ENCODE measurements around the gene PELO.

Gene PELO

GRCh38 chr5:52807723-52808122 is 20.0 kb downstream of the PELO start:
- H3K27ac ChIP-seq (ENCODE audit: low read length), result no peak overlapping the region

GRCh38 chr5:52808316-52808901 is 20.7 kb downstream of the PELO start:
- H4K20me1 ChIP-seq (ENCODE audit: insufficient read depth, low read length), result peaks cover 14% of the 10 kb centered on the region; the same call in 1 of the 2 replicates
- ATAC-seq (ENCODE audit: insufficient read depth, low read depth), result no peak
- DNase-seq, result no peak
- peaks cover 44% of the 10 kb centered on the region for H3K79me2 ChIP-seq (ENCODE audit: insufficient read depth, low read length)
- TF ChIP-seq, protein P1, sequence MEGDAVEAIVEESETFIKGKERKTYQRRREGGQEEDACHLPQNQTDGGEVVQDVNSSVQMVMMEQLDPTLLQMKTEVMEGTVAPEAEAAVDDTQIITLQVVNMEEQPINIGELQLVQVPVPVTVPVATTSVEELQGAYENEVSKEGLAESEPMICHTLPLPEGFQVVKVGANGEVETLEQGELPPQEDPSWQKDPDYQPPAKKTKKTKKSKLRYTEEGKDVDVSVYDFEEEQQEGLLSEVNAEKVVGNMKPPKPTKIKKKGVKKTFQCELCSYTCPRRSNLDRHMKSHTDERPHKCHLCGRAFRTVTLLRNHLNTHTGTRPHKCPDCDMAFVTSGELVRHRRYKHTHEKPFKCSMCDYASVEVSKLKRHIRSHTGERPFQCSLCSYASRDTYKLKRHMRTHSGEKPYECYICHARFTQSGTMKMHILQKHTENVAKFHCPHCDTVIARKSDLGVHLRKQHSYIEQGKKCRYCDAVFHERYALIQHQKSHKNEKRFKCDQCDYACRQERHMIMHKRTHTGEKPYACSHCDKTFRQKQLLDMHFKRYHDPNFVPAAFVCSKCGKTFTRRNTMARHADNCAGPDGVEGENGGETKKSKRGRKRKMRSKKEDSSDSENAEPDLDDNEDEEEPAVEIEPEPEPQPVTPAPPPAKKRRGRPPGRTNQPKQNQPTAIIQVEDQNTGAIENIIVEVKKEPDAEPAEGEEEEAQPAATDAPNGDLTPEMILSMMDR (IDR thresholded peaks at IDR 0.05; ENCODE audit: borderline replicate concordance, extremely low read depth, low read length, poor library complexity, severe bottlenecking), result no peak
- no peak for TF ChIP-seq EZH2 (IDR thresholded peaks at IDR 0.05; ENCODE audit: borderline replicate concordance, low read depth, low read length, severe bottlenecking)
- H3K9ac ChIP-seq (ENCODE audit: low read depth, low read length), result no peak overlapping the region
- no peaks in the 10 kb centered on the region for H3K27me3 ChIP-seq (ENCODE audit: insufficient read depth, low read length, poor library complexity)
- H3K4me2 ChIP-seq (ENCODE audit: insufficient read depth, low read length), result no peak overlapping the region
- H3K9me3 ChIP-seq (ENCODE audit: insufficient read depth, low read length, severe bottlenecking), result no peaks in the 10 kb centered on the region
- peaks cover 23% of the 10 kb centered on the region for H3K4me1 ChIP-seq (ENCODE audit: insufficient read depth, low read length)
- peaks cover 31% of the 10 kb centered on the region for H3K36me3 ChIP-seq (ENCODE audit: insufficient read depth, low read length)
- no peak overlapping the region for H3K4me3 ChIP-seq (ENCODE audit: low read depth in 1 of 2, low read length in 2 of 2)
- H3K27ac ChIP-seq (ENCODE audit: low read length), result no peak overlapping the region
- no peak overlapping the region for H2AFZ ChIP-seq (ENCODE audit: low read depth, low read length)

More at GRCh38 chr5:52807723-52808122, 20.0 kb downstream of the PELO start:
- Histone ChIP-seq H3K4me1 (ENCODE audit: insufficient read depth, low read length) (peaks cover 30% of the 10 kb centered on the region), H3K9ac (ENCODE audit: low read depth, low read length) (no peak overlapping the region), H3K4me3 (ENCODE audit: low read depth in 1 of 2, low read length in 2 of 2) (no peak overlapping the region), H2AFZ (ENCODE audit: low read depth, low read length) (no peak overlapping the region), H3K4me2 (ENCODE audit: insufficient read depth, low read length) (no peak overlapping the region), H3K36me3 (ENCODE audit: insufficient read depth, low read length) (peaks cover 38% of the 10 kb centered on the region), H3K27me3 (ENCODE audit: insufficient read depth, low read length, poor library complexity) (no peaks in the 10 kb centered on the region), H3K79me2 (ENCODE audit: insufficient read depth, low read length) (peaks cover 51% of the 10 kb centered on the region), H4K20me1 (ENCODE audit: insufficient read depth, low read length) (peaks cover 15% of the 10 kb centered on the region; the same call in 1 of the 2 replicates), H3K9me3 (ENCODE audit: insufficient read depth, low read length, severe bottlenecking) (no peaks in the 10 kb centered on the region)
- ATAC-seq (ENCODE audit: insufficient read depth, low read depth) (no peak), DNase-seq (no peak)
- TF ChIP-seq, protein P1 (IDR thresholded peaks at IDR 0.05; ENCODE audit: borderline replicate concordance, extremely low read depth, low read length, poor library complexity, severe bottlenecking), result no peak
- no peak for TF ChIP-seq EZH2 (IDR thresholded peaks at IDR 0.05; ENCODE audit: borderline replicate concordance, low read depth, low read length, severe bottlenecking)

DNA sequence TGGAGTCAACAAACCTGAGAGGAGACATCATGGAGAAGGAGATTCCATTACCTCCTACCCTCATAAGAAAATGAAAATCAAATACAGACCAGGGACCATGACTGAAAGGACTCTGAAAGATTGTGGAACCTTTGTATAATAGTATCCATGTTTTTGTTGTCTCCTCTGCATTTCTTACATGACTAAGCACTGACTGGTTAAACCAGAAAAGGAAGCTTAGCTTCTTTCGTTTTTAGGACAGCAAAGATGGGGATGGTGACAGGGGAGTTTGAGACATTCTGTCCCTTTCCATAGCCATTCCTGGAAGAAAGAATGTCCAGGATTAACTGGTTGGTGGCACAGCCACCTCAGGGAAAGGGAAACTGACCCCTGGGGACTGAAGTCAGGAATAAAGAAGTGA is 22.2 kb downstream of the PELO start:
- no peaks in the 10 kb centered on the region for H3K9me3 ChIP-seq (ENCODE audit: insufficient read depth, low read length, severe bottlenecking)
- no peak overlapping the region for H3K4me2 ChIP-seq (ENCODE audit: insufficient read depth, low read length)
- H3K4me1 ChIP-seq (ENCODE audit: insufficient read depth, low read length), result peaks cover 8% of the 10 kb centered on the region; the same call in 1 of the 2 replicates
- H3K27ac ChIP-seq (ENCODE audit: low read length), result no peak overlapping the region
- H2AFZ ChIP-seq (ENCODE audit: low read depth, low read length), result no peak overlapping the region
- ATAC-seq (ENCODE audit: insufficient read depth, low read depth) (no peak), DNase-seq (no peak)
- peaks cover 32% of the 10 kb centered on the region for H3K79me2 ChIP-seq (ENCODE audit: insufficient read depth, low read length)
- H3K27me3 ChIP-seq (ENCODE audit: insufficient read depth, low read length, poor library complexity), result no peaks in the 10 kb centered on the region
- peaks cover 18% of the 10 kb centered on the region for H3K36me3 ChIP-seq (ENCODE audit: insufficient read depth, low read length)
- no peak overlapping the region for H3K4me3 ChIP-seq (ENCODE audit: low read depth in 1 of 2, low read length in 2 of 2)
- H3K9ac ChIP-seq (ENCODE audit: low read depth, low read length), result no peak overlapping the region
- TF ChIP-seq, protein P1 (IDR thresholded peaks at IDR 0.05; ENCODE audit: borderline replicate concordance, extremely low read depth, low read length, poor library complexity, severe bottlenecking), result no peak
- TF ChIP-seq EZH2 (IDR thresholded peaks at IDR 0.05; ENCODE audit: borderline replicate concordance, low read depth, low read length, severe bottlenecking), result no peak
- peaks cover 7% of the 10 kb centered on the region; the same call in 1 of the 2 replicates for H4K20me1 ChIP-seq (ENCODE audit: insufficient read depth, low read length)
